ENCODE measurements around the gene NUF2.
"Not testable (repeated sequence)": the region's sequence is repeated elsewhere in the genome, so short reads cannot be mapped to it uniquely, and the experiment has no call there.

Gene NUF2

GRCh38 chr1:163321311-163322305 is at the start of gene NUF2:
Gene NUF2 (plus strand): TSS chr1:163321954. CDS start chr1:163326052, 4,098 bp downstream.
- DNase-seq = peak; percentile 83 to 97 (median 94)

- DNase-seq = no peak
These were observed 47.9 kb upstream of the NUF2 start for GRCh38 chr1:163273766-163274441.

GRCh38 chr1:163275222-163275621 is 46.5 kb upstream of the NUF2 start:
- no peak for DNase-seq

- DNase-seq = no peak
These were observed 43.2 kb upstream of the NUF2 start for GRCh38 chr1:163278602-163279001.

- not testable (repeated sequence) for DNase-seq
These were observed 36.9 kb upstream of the NUF2 start for GRCh38 chr1:163284867-163285266.

- no peak for DNase-seq
These were observed 31.6 kb upstream of the NUF2 start for GRCh38 chr1:163290025-163290640.

GRCh38 chr1:163291461-163291860 is 30.3 kb upstream of the NUF2 start:
- no peak for DNase-seq

GRCh38 chr1:163292153-163292552 is 29.6 kb upstream of the NUF2 start:
- DNase-seq = not testable (repeated sequence)

GRCh38 chr1:163293497-163293896 is 28.3 kb upstream of the NUF2 start:
- DNase-seq = not testable (repeated sequence)

- DNase-seq = no peak
These were observed 25.8 kb upstream of the NUF2 start for GRCh38 chr1:163295949-163296348.

GRCh38 chr1:163296504-163297263 is 25.1 kb upstream of the NUF2 start:
- DNase-seq = no peak

- no peak for DNase-seq
These were observed 23.4 kb upstream of the NUF2 start for GRCh38 chr1:163298365-163298764.

- DNase-seq = no peak
These were observed 21.2 kb upstream of the NUF2 start for GRCh38 chr1:163300568-163300967.

- DNase-seq = no peak
These were observed 18.2 kb upstream of the NUF2 start for GRCh38 chr1:163303561-163303960.

- no peak for DNase-seq
These were observed 16.3 kb upstream of the NUF2 start for GRCh38 chr1:163305441-163305840.

- no peak for DNase-seq
These were observed 14.1 kb upstream of the NUF2 start for GRCh38 chr1:163307479-163308171.

- DNase-seq = no peak
These were observed 12.9 kb upstream of the NUF2 start for GRCh38 chr1:163308811-163309210.

- no peak for DNase-seq
These were observed 5.9 kb upstream of the NUF2 start for GRCh38 chr1:163315773-163316374.

GRCh38 chr1:163320891-163321290 is 863 bp upstream of the NUF2 start:
- peak in 2 of 14 donors; percentile 1 to 4 for DNase-seq

GRCh38 chr1:163323339-163323738 is 1.6 kb downstream of the NUF2 start:
- DNase-seq = not testable (repeated sequence)

GRCh38 chr1:163331116-163331515 is 9.4 kb downstream of the NUF2 start:
- DNase-seq = no peak
